Measurements from ENCODE around the gene LAMTOR2.

DNA sequence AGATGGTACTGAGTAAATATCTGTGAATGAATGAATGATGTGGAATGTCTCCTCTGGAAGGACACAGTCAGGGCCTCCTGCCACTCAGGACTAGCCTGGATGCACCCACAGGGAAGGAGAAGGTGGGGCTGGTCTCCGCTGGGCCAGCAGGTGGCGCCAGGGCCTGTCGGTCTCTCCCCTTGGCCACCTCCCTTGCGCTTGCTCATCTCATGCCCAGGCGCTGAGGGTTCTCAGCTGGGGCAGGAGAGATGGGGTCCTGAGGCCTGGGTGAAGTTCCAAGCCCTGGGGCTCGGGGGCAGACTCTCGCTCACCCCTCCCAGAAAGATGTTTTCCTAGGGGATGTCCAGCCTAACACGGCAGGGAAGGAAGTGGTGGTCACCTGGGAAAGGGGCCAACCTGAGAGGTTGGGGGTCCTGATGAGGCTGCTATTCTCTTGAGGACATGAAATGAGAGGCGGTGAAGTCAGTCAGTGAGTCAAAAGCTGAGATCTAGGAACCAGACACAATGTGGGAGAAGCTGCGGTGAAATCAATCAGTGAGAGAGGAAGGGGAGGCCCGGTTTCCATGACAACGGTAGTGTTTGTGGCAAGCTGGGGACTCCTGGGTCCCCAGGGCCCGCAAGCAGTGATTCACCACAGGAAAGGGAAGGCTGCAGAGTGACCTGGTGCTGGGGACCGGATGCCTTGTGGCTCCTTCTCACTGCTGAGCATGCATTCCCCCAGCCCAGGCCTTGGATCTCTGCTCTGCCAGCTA, 42.2 kb downstream of the LAMTOR2 start:
- TF ChIP-seq TAF1 (IDR thresholded peaks at IDR 0.05; ENCODE audit: borderline replicate concordance, insufficient read depth, low read length) (no peak), POLR2AphosphoS5 (IDR thresholded peaks at IDR 0.05; ENCODE audit: low read depth, low read length) (no peak)

Measured in PFSK-1 (cell line).